Activated CD8-positive, alpha-beta memory T cell treated with anti-CD3 and anti-CD28 coated beads for 36 hours (primary cell): Measurements from ENCODE around the gene AVPR1B. TPM values are rescaled to one million over a fixed set of nuclear protein-coding genes. Genes with fewer than 3 reads are reported as not detected.
"Not testable (repeated sequence)": the region's sequence is repeated elsewhere in the genome, so short reads cannot be mapped to it uniquely, and the experiment has no call there.

ENCODE experiments used
- CTCF ChIA-PET: fragments of 350-600 bp; sonication (Branson Sonifier 250); formaldehyde crosslinking; loops from one replicate; lab custom pipeline; 2021; ENCODE audit warnings: antibody characterized with exemption; lab: Charles Lee
- POLR2A ChIA-PET: fragments of 350-600 bp; sonication (Branson Sonifier 250); formaldehyde crosslinking; loops from one replicate; lab custom pipeline; 2021; ENCODE audit warnings: antibody characterized with exemption; lab: Charles Lee
- total RNA-seq, 2 experiments: library from RNA; stranded (reverse); gene quantifications; one replicate each; pipeline ENCODE4 v1.2.3, GENCODE V29; 2021

The AVPR1B gene
- total RNA-seq, 2 experiments from 2014 or later = not detected

- ChIA-PET POLR2A (no interaction called here), CTCF (no interaction called here)
Measured at GRCh38 chr1:206094024-206094423, 23.2 kb downstream of the AVPR1B start.

- ChIA-PET POLR2A (no interaction called here), CTCF (interaction anchor here (0.7 kb wide), 1 partner anchor 18 kb away, joined by 3 read pairs; no protein-coding TSS in a partner anchor)
Measured at GRCh38 chr1:206089341-206089740, 27.8 kb downstream of the AVPR1B start.

- POLR2A ChIA-PET = no interaction called here
- CTCF ChIA-PET = no interaction called here
Measured at GRCh38 chr1:206087091-206087490, 30.1 kb downstream of the AVPR1B start.

GRCh38 chr1:206083750-206084149, 33.4 kb downstream of the AVPR1B start:
- POLR2A ChIA-PET = no interaction called here

GRCh38 chr1:206082831-206083695, 34.1 kb downstream of the AVPR1B start:
- ChIA-PET CTCF (interaction anchor here (0.6 kb wide), 1 partner anchor 24 kb away, joined by 3 read pairs; no protein-coding TSS in a partner anchor), POLR2A (no interaction called here)

More at GRCh38 chr1:206083750-206084149, 33.4 kb downstream of the AVPR1B start:
- CTCF ChIA-PET = interaction anchor here (0.6 kb wide), 1 partner anchor 23 kb away, joined by 3 read pairs; no protein-coding TSS in a partner anchor

GRCh38 chr1:206081856-206082255, 35.3 kb downstream of the AVPR1B start:
- ChIA-PET CTCF (no interaction called here), POLR2A (no interaction called here)

GRCh38 chr1:206080026-206080820, 37.0 kb downstream of the AVPR1B start:
- CTCF ChIA-PET = interaction anchor here (1.2 kb wide), 1 partner anchor 26 kb away, joined by 3 read pairs; no protein-coding TSS in a partner anchor

GRCh38 chr1:206079135-206079534, 38.1 kb downstream of the AVPR1B start:
- ChIA-PET POLR2A (no interaction called here), CTCF (interaction anchor here (1.5 kb wide), 1 partner anchor 102 kb away, joined by 4 read pairs; no protein-coding TSS in a partner anchor)

More at GRCh38 chr1:206080026-206080820, 37.0 kb downstream of the AVPR1B start:
- POLR2A ChIA-PET = no interaction called here

GRCh38 chr1:206075786-206076755, 41.1 kb downstream of the AVPR1B start:
- CTCF ChIA-PET = no interaction called here
- POLR2A ChIA-PET = no interaction called here

- CTCF ChIA-PET = no interaction called here
- POLR2A ChIA-PET = no interaction called here
Measured at GRCh38 chr1:206074839-206075238, 42.3 kb downstream of the AVPR1B start.

GRCh38 chr1:206070627-206071304, 46.4 kb downstream of the AVPR1B start:
- POLR2A ChIA-PET = no interaction called here
- CTCF ChIA-PET = no interaction called here

- CTCF ChIA-PET = no interaction called here
- POLR2A ChIA-PET = no interaction called here
Measured at GRCh38 chr1:206068314-206068713, 48.9 kb downstream of the AVPR1B start.

GRCh38 chr1:206067486-206068227, 49.5 kb downstream of the AVPR1B start:
- CTCF ChIA-PET = no interaction called here
- POLR2A ChIA-PET = no interaction called here

GRCh38 chr1:206066479-206067171, 50.6 kb downstream of the AVPR1B start:
- ChIA-PET POLR2A (no interaction called here), CTCF (no interaction called here)

- CTCF ChIA-PET = no interaction called here
- POLR2A ChIA-PET = no interaction called here
Measured at GRCh38 chr1:206065547-206066145, 51.5 kb downstream of the AVPR1B start.

- CTCF ChIA-PET, POLR2A ChIA-PET: not testable (repeated sequence)
Measured at GRCh38 chr1:206064501-206064900, 52.7 kb downstream of the AVPR1B start.

GRCh38 chr1:206064001-206064400, 53.2 kb downstream of the AVPR1B start:
- POLR2A ChIA-PET, CTCF ChIA-PET: not testable (repeated sequence)
